Left ventricle myocardium superior (tissue), 1 donor: ENCODE results near the gene ABCB8. TPM values are rescaled to one million over a fixed set of nuclear protein-coding genes. Genes with fewer than 3 reads are reported as not detected.

Experiments used
- ATAC-seq: fragments of 200-7000 bp; cut with Tn5 transposase; one replicate; pipeline ENCODE4 v1.9.1; 2020; ENCODE audit warnings: mild to moderate bottlenecking, moderate library complexity
- DNase-seq: peaks from one replicate; pipeline ENCODE4 v3.0.0-alpha.2; 2020
- intact Hi-C: fragments of 100-400 bp; cut with micrococcal nuclease; formaldehyde crosslinking; loops from one replicate; pipeline ENCODE4 v1.11.0; 2022
- long read RNA-seq: library from polyadenylated mRNA; unstranded; transcript quantifications from one replicate; pipeline ENCODE4 v2.0.0, GENCODE V29; 2021
- total RNA-seq: library from RNA; stranded (reverse); fragmentation: NEBNext Ultra II Directional; extraction: Animal tissue kit (Norgen Biotek cat#: 25700); gene quantifications from one replicate; pipeline ENCODE4 v1.2.1, GENCODE V29; 2021
- donor health status: DM: no; HTN: yes; CAD: no; lungs with severe emphysema.

ABCB8 gene
- total RNA-seq = 29.7 TPM
- long read RNA-seq, full-length matches to known transcripts = 7 of 30 reads
- long read RNA-seq, partial matches to known transcripts = 16 of 30 reads
- long read RNA-seq, other reads (novel, unspliced or antisense) = 7 of 30 reads

DNA sequence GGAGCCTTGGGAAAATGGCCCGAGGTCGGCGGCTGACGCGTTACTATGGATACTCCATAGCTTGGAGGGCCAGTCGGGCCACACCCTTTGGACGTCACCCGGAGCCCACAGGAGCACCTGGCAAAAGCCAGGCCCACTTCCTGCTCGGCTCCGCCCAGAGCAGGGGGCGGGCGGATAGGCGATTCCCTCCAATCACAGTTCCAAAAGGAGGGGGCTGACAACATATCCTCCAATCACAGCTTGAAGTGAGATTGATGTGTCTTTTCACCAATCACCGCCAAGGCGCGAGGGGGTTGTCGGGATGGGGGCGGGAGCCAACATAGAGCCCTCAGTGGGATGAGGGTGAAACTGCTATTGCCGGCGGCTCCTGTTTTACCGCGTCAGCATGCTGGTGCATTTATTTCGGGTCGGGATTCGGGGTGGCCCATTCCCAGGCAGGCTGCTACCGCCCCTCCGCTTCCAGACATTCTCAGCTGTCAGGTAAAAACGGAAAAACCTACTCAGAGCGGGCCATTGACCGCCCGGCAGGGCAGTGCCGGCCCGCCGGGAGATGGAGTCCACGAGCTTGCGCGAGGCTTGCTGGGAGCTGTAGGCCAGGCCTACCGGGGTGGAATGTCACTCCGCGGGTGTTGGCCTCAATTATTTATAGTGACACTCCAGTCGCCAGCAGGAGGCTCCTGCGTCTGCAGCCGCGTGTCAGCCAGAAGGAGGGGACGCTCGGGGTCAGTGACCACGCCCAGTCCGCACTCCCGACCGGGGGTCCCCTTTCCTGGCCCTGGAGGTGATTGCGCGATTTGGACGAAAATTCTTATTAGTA is at the start of gene ABCB8:
ABCB8 (plus strand) TSS at position 320 of the 817 bp plus-strand sequence; CDS start at position 386, 66 bp downstream.
- DNase-seq (peak; percentile 97), ATAC-seq (peak; percentile 95)
- intact Hi-C loops = no loop called here

DNA sequence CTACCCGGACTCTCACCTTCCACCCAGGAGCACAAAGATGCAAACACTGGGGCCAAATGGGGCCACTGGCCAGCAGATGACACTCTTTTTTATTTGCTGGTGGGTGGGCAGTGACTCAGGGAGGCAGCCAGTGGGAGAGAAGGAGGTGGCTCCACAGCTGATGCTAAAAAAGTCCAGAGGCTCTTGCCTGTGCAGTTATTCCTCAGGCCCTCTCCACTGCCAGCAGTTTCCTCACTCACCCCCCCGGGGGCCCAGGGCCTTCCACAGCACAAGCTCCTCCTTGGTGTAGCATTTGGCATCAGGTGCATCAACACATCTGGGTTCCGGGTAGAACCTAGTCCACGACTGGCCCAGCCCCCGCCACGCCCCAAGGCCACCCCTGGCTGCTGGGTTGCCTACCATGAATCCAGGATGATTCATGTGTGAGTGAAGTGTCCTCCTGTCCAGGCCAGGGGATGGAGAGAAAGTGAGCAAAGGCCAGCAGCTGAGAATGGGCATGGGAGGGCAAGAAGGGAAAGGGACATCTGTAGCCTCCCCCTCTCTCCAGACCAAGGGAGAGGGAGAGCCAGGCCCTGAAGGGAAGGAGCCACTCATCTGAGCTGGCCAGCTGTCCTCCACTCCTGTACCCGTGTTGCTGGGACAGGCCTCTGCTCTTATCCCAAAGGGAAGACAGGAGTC is 48.4 kb upstream of the ABCB8 start:
- intact Hi-C loops = loop anchor here (10.0 kb wide), 1 partner anchor 195 kb away; no protein-coding TSS in a partner anchor
- ATAC-seq (no peak), DNase-seq (peak; percentile 45)

DNA sequence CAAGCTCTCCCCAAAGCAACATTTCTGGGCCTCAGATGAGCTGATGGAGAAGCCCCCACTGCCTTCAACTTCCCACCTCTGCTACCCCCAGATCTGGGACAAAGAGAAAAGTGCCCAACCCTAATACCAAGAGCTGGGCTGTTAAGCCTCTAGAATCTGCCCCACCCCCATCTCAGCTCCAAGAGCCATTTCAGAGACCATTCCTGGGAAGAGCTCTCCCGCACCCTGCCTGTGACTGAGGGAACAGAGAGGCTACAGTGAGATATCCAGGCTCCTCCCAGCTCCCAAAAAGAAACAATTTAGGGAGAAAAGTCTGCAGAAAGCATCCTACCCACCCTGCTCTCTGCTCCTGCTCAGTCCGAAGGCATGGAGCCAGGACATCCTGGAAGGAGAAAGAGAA is 47.6 kb upstream of the ABCB8 start:
- DNase-seq (no peak), ATAC-seq (no peak)
- intact Hi-C loops = loop anchor here (10.0 kb wide), 1 partner anchor 196 kb away; no protein-coding TSS in a partner anchor

DNA sequence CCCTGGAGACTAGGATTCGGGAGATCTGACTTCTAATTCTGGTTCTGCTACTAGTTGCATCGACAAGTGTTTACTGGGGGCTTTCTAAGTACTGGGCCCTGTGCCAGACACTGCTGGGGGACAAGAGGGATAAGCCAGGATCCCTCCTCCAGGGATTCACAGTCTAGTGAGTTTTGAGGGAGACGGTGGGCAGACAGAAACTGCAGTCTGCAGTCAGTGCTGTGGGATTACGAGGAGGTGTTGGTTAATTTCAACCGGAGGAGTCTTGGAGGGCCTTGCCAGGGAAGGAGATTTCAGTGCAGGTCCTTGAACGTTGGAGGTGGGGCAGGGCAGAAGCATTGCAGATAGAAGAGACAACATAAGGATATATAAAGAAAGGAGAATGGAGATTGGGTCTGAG is 46.6 kb upstream of the ABCB8 start:
- intact Hi-C loops = loop anchor here (10.0 kb wide), 1 partner anchor 197 kb away; no protein-coding TSS in a partner anchor
- no peak for ATAC-seq

DNA sequence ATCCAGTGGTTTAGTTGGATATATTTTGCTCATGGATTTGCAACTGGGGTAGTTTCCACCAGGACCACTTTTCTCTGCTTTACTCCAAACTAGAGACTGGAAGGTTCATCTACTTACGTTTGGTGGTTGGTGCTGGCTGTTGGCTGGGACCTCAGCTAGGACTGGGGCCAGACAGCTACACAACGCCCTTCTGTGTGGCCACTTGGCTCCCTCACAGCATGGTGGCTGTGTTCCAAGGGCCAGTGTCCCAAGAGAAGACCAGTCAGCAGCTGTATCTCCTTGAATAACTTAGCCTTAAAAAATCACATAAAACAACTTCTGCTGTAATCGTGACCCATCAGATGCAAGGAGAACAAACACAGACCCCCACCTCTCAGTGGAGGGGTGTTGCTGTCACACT is 45.9 kb upstream of the ABCB8 start:
- ATAC-seq = no peak
- peak; percentile 46 for DNase-seq
- intact Hi-C loops = loop anchor here (10.0 kb wide), 1 partner anchor 198 kb away; no protein-coding TSS in a partner anchor

More for the DNA sequence above, 46.6 kb upstream of the ABCB8 start:
- no peak for DNase-seq

DNA sequence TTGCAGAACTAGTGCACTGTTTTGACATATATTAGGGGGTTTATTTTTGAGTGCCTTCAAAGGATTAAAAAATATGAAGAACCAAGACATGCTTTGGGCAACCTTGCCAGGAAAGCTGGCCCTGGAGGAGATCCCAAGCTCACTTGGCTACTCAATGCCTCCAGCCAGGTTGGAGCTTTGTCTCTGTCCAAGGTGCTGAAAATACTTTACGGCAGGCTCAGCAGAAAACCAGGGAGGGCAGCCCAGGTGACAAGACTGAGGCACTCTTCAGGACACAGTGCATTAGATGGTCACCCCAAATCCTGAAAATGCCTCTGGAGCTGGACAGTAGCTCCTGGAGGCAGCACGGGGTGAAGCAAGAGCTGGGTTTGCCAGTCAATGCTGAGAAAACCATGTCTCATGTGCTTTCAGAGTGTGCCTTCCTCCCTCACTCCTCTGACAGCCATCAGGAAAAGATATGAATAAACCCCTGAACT is 44.3 kb upstream of the ABCB8 start:
- intact Hi-C loops = loop anchor here (10.0 kb wide), 1 partner anchor 199 kb away; no protein-coding TSS in a partner anchor
- no peak for DNase-seq
- no peak for ATAC-seq

DNA sequence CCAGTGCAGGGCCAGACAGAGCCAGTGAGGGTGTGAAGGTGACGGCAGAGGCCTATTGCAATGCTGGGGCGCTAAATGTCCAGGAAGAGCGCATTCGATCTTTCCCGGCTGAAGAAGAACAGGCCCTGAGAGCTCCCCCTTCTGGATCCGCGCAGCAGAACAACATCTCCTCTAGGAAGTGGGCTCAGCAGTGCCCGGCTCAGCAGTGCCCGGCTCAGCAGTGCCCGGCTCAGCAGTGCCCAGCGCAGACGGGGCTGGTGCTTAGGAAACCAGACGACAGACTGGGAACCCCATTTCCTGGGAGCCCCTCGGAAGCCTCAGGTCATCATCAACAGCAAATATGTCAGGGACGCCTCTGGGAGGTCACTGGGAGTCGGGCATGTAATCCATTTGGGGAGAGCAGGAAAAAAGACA is 42.1 kb upstream of the ABCB8 start:
- intact Hi-C loops = loop anchor here (5.0 to 10.0 kb wide), 2 partner anchors 89 to 201 kb away; no protein-coding TSS in a partner anchor
- DNase-seq = peak; percentile 75
- peak; percentile 59 for ATAC-seq

DNA sequence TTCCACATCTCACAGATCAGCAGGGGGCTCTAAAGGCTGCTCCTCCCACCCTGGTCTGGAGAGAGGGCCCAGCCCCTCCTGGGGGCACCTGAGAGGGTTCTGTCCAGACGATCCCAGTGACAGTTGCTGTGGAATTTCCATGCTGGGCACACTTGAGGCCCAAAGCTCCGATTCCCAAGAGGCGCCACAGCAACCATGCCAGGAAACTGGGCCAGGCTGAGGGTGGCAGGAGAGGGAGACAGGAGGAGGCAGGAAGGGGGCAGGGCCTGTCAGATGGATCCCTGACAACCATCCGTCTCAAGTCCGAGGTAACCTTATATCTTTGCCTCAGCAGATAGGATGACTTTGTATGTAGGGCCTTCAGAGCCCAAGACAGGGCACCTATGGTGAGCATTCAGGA is 41.7 kb upstream of the ABCB8 start:
- intact Hi-C loops = loop anchor here (5.0 to 10.0 kb wide), 2 partner anchors 89 to 202 kb away; no protein-coding TSS in a partner anchor
- ATAC-seq (no peak), DNase-seq (no peak)

DNA sequence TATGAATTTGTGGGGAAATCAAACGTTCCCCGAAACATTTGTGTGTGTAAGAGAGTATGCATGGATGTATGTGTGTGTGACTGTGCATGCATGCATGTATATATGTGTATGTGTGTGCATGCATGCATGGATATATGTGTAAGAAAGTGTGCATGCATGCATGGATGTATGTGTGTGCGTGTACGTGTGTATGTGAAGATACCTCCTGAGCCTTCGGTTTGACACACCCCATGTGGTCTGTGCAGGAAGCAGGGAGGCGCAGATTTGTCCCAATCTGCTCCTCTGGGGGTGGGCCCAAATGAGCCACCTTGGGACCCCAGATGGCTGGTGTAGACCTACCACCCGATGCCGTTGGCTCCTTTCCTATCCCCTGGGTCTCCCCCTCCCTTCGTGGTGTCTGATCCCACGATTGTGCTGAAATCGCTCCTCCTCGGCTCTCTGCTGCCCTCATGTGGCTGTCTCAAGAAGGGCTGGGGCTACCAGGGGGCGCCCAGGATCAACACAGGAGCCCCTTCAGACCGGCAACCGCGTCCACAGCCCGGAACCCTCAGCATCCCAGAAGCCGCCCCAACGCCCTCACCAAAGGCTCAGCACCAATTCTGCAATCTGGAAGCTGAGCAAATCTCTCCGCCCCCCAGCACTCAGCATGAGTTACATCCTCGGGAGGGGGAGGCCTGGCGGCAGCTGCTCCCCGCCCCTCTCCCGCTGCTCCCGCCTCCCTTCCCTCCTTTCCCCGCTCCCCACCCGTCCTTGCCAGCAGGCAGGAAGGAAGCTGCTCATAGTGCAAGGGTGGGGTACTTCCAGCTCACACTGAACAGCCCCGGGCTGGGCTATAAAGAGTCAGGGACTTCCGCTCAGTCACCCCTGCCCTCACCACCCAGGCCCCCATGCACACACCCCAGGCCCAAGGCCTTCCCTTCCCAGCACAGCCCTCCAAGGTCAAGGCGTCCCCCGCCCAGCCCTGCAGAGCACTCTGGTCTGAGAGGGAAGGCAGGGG is 39.7 kb upstream of the ABCB8 start:
- intact Hi-C loops = loop anchor here (5.0 to 10.0 kb wide), 2 partner anchors 91 to 204 kb away; no protein-coding TSS in a partner anchor
- ATAC-seq (peak; percentile 58), DNase-seq (peak; percentile 75)

DNA sequence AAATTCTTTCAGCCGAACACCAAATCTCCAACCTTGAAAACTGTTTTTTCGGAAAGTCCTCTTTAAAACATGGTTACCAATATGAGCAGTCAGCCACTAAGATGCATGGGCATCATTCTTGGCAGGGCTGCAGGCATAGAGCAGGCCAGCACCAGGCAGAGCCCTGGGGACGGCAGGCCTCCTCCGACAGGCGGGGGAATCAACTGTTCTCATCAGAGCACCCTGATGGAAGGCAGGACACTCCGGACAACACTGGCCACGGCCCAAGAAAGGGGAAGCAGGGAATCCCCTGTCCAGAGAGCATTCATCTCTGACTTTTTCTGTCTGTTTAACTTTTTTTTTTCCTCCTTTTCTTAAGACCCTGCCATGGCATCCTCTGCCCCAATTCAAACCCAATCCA is 38.8 kb upstream of the ABCB8 start:
- ATAC-seq (no peak), DNase-seq (no peak)
- intact Hi-C loops = loop anchor here (5.0 to 10.0 kb wide), 2 partner anchors 92 to 205 kb away; no protein-coding TSS in a partner anchor

DNA sequence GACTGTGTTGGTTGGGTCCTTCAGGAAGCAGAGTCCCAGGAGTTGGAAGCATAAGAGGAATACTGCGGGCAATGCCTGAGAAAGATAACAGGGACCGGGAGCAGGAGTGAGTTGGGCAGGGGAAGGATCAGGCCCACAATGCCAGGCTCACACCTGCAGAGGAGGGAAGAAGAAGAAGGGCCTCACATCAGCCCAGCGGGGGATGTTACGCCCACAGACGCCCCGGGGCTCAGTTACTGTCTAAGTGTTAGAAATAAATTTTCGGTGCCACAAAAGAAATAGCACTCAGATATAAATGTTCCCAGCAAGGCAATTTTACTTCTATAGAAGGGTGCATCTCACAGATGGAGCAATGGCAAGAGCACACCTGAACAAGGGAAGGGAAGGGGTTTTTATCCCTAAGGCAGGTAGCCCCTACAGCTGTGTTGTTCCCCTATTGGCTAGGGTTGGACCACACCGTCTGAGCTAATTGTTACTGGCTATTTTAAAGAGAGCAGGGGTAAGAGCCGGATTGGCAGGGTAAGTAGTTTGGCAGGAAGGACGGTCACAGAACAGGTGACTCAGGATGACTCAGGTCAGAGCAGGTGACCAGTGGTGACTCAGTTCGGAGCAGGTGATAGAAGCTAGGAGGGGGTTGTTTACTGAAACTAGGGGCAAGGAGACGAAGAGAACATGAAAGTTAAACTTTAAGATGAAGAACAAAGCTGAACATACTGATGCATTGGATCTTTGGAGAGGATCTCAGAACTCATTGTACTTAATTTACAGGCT is 37.6 kb upstream of the ABCB8 start, which contains the start of gene NOS3:
NOS3 (plus strand) TSS at position 602 of the 771 bp plus-strand sequence. CDS start 2,787 bp downstream, outside the sequence.
- ATAC-seq (no peak), DNase-seq (no peak)
- intact Hi-C loops = no loop called here

DNA sequence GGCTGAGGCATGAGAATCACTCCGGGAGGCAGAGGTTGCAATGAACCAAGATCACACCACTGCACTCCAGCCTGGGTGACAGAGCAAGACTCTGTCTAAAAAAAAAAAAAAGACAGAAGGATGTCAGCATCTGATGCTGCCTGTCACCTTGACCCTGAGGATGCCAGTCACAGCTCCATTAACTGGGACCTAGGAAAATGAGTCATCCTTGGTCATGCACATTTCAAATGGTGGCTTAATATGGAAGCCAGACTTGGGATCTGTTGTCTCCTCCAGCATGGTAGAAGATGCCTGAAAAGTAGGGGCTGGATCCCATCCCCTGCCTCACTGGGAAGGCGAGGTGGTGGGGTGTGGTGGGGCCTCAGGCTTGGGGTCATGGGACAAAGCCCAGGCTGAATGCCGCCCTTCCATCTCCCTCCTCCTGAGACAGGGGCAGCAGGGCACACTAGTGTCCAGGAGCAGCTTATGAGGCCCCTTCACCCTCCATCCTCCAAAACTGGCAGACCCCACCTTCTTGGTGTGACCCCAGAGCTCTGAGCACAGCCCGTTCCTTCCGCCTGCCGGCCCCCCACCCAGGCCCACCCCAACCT is 36.1 kb upstream of the ABCB8 start:
- intact Hi-C loops = no loop called here
- DNase-seq = no peak
- ATAC-seq = no peak

DNA sequence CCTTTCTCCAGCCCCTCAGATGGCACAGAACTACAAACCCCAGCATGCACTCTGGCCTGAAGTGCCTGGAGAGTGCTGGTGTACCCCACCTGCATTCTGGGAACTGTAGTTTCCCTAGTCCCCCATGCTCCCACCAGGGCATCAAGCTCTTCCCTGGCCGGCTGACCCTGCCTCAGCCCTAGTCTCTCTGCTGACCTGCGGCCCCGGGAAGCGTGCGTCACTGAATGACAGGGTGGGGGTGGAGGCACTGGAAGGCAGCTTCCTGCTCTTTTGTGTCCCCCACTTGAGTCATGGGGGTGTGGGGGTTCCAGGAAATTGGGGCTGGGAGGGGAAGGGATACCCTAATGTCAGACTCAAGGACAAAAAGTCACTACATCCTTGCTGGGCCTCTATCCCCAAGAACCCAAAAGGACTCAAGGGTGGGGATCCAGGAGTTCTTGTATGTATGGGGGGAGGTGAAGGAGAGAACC is 35.4 kb upstream of the ABCB8 start:
- ATAC-seq (peak; percentile 51), DNase-seq (peak; percentile 45)
- intact Hi-C loops = no loop called here

DNA sequence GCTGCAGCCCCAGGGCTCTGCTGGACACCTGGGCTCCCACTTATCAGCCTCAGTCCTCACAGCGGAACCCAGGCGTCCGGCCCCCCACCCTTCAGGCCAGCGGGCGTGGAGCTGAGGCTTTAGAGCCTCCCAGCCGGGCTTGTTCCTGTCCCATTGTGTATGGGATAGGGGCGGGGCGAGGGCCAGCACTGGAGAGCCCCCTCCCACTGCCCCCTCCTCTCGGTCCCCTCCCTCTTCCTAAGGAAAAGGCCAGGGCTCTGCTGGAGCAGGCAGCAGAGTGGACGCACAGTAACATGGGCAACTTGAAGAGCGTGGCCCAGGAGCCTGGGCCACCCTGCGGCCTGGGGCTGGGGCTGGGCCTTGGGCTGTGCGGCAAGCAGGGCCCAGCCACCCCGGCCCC is 34.7 kb upstream of the ABCB8 start:
- intact Hi-C loops = no loop called here
- DNase-seq = peak; percentile 73
- peak; percentile 49 for ATAC-seq

DNA sequence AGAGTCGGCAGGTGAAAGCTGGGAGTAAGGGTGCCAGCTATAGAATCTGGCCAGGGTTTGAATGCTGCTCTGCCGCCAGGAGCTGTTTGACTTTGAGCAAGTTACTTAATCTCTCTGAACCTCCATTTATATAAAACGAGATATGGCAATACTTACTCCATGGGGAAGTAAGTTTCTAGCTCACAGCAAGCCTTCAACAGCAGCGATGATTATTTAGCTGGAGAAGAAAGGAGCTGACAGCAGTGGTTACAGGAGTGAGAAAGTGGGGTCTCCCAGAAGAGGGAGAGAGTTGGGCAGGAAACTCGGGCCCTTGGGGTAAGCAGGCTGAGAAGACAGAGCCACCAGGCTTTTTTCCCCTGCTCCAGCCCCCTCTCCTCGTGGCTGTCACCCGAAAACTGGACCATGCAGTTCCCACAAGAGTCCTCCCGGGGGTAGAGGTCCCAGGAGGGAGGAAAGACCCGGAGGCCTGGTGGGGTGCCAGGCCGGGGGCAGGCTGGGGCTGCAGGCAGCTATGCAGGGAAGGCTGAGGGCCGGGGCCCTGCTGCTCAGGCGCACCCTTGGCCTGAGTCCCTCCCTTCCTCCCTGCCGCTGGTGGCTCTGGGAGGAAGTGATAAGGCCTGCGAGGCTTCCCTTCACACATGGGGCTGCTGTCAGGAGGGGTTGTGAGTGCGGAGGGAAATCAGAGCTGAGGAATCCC is 34.0 kb upstream of the ABCB8 start:
- ATAC-seq (peak; percentile 87), DNase-seq (peak; percentile 82)
- intact Hi-C loops = no loop called here

DNA sequence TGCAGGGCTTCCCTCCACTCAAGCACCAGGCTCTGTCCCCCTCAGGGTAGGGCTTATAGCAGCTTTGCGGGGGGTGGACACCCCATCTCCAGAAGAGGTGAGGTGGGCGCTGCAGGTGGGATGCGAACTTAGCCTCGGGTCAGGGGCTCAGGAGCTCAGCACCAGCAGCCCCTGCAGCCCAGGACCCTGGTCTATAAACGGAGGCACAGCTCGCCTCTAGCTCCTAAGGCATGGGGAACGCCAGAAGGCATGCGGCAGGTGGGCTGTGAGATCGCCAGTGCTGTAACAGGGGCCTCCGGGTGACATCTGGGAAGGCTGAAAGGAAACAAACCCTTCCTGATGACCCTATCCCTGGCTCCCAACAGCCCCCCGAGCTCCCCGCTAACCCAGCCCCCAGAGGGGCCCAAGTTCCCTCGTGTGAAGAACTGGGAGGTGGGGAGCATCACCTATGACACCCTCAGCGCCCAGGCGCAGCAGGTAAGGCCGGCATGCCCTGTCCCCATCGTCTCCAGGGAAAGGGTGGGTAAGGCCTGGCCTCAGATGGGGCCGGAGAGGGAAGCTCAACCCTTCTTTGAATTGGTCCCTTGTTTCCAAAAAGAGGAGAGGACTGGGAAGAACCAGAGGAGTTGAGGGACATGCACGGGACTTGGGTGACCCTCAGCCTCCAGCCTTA is 33.3 kb upstream of the ABCB8 start:
- ATAC-seq (no peak), DNase-seq (no peak)
- intact Hi-C loops = no loop called here
